GM06990 (cell line): ENCODE data around the gene CADM1.
A peak's percentile ranks its signal among the peaks of the same experiment; 100 is the strongest.

Experiments used
- DNase-seq: peaks from one replicate; pipeline ENCODE4 v3.0.0-alpha.2; 2011; ENCODE audit not compliant: insufficient read length; ENCODE audit errors: extremely low read depth
- H3K27me3 ChIP-seq: replicated peaks from 2 replicates; pipeline ENCODE4 v1.6.0; 2011; ENCODE audit warnings: low read length; ENCODE audit not compliant: control insufficient read depth, insufficient read depth
- H3K36me3 ChIP-seq: 2 replicates; pipeline ENCODE4 v1.5.1; 2011; ENCODE audit warnings: low read length; ENCODE audit not compliant: control insufficient read depth, insufficient read depth
- H3K4me3 ChIP-seq: replicated peaks from 2 replicates; pipeline ENCODE4 v1.5.1; 2011; ENCODE audit warnings: low read depth, mild to moderate bottlenecking, control low read depth, low read length
- CTCF ChIP-seq: IDR thresholded peaks from 2 replicates; pipeline ENCODE4 v1.5.1; 2011; ENCODE audit warnings: low read length, control low read depth, mild to moderate bottlenecking, inconsistent platforms; ENCODE audit not compliant: insufficient read depth, poor library complexity, severe bottlenecking

The CADM1 gene

DNA sequence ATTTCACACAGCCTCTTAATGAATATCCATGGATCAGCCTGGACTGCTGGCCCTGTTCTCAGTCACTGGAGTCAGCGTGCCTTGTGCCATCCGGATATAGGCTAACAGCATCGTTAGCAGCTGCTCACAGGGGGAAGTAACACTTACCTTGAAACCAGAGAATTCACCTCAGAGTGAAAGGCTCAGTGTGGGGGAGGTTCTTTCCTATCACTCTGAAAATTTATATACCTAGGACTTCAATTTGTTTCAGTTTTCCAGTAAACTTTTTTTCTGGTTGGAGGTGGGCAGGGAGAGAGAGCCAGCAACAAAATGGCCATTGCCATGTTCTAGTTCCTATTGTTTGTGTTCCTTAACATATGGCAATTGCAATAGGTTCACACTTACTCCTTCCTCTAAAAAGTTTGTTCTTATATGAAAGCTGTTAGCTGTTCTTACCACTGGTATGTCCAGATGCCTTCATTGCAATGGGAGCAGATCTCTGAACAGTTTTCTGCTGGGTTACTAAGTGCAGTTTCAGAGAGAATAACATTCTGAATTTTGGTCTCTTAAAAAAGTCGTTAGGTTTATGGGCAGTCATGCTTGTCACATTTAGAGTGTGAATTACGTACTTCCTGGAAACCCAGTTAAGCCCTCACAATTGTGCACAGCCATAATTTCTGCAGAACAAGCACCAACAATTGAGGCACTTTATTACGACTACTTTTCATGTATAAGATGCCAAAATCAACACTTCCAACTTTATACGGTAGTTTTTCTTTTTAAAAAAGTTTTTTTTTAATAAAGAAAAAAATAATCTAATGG lies 247.6 kb downstream of the CADM1 start:
- Histone ChIP-seq H3K27me3 (no peaks in the 10 kb centered on the region), H3K4me3 (no peak overlapping the region), H3K36me3 (no peaks in the 10 kb centered on the region)
- no peak for TF ChIP-seq CTCF
- peak; percentile 14 for DNase-seq

GRCh38 chr11:115255006-115255762 lies 249.0 kb downstream of the CADM1 start:
- no peaks in the 10 kb centered on the region for H3K27me3 ChIP-seq
- no peak overlapping the region for H3K4me3 ChIP-seq
- no peak for DNase-seq
- no peak for TF ChIP-seq CTCF
- H3K36me3 ChIP-seq, result no peaks in the 10 kb centered on the region

- TF ChIP-seq CTCF, result no peak
- no peak for DNase-seq
- Histone ChIP-seq H3K27me3 (no peaks in the 10 kb centered on the region), H3K36me3 (no peaks in the 10 kb centered on the region), H3K4me3 (no peak overlapping the region)
Observed at GRCh38 chr11:115251126-115251525, 253.1 kb downstream of the CADM1 start.

DNA sequence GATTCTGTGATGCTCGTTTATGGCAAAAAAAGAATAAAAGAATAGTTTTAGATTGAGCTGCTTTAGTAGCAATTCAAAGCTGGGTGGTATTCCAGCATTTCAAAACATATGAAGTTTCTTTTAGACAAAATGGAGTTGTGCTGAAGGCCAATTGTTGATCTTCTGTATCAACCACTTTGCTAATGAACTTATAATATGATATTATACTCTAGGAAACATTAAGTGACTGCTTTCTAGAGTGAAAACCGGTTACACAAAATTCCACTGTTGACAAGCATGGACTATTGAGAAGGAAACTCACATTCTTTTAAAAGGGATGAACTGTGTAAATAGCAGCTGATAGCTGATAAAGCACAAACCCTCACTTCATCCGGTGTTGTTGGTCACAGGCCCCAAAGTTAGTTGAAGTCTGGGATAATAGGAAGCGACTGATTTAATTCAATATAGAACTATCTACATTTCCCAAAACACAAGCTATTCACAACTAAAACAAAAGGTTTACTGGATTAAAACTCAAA lies 255.1 kb downstream of the CADM1 start:
- H3K36me3 ChIP-seq, result no peaks in the 10 kb centered on the region
- no peak for DNase-seq
- no peak overlapping the region for H3K4me3 ChIP-seq
- no peaks in the 10 kb centered on the region for H3K27me3 ChIP-seq
- TF ChIP-seq CTCF, result no peak

DNA sequence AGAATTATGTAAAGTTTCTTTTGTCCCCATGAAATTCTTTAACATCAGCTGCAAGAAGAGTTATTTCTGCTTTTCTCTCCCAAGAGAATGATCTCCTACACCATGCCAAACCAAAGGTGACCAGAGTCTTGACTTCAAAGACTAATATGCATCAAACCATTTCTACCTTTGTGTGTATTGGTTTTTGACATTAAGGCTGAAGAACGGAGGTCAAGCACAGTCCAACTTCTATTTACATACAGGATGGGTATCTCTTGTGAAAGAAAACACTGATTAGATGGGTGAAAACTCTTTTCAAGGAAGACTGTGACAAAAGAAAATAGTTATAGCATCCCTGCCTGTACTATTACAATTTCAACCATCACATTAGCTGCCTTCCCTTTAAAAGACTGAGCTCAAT lies 256.3 kb downstream of the CADM1 start:
- TF ChIP-seq CTCF, result no peak
- DNase-seq, result no peak
- no peaks in the 10 kb centered on the region for H3K36me3 ChIP-seq
- H3K4me3 ChIP-seq, result no peak overlapping the region
- no peaks in the 10 kb centered on the region for H3K27me3 ChIP-seq
